Stimulated activated CD8-positive, alpha-beta memory T cell treated with anti-CD3 and anti-CD28 coated beads, Interleukin-12 subunit alpha, Interleukin-12 subunit beta, amount 100 ng/mL, for 4 hours (primary cell): ENCODE results near the gene DHX58.

Source experiments
- DNase-seq: peaks from one replicate; pipeline ENCODE4 v3.0.0-alpha.2; 2020; ENCODE audit warnings: low read depth

Gene DHX58

DNA sequence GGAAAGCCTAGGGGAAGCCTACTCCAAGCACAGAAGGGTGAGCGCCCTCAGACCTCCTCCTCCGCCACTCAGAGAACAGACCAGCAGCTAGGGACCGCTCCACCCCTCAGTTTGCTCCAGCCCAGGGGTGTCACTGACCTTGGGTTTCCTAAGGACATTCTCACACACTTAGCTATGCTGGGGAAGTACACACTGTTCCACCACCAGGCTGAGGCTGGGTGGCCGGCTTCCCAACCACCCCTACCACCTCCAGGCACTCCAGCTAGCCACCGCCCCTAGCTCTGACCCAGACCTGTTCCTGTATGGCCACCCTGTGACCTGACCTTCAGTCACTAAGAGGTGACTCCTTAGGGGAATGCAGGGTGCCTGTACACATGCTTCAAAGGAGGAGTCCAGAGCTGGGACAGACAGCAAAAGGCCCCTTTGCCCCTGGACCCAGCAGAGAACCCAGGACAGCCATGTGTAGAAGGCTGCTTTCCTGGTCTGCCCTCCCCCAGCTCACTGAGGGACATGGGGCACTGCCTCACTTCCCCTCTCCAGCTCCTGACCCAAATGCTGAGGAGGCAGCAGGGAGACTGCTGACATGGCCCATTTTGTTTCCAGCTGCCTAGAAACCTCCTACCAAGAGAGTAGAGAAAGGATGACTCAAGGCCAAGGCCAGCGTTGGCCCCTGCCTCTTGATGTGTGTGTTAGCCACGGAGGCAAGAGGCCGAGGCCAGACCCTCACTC, 16.8 kb upstream of the DHX58 start:
- no peak for DNase-seq

DNA sequence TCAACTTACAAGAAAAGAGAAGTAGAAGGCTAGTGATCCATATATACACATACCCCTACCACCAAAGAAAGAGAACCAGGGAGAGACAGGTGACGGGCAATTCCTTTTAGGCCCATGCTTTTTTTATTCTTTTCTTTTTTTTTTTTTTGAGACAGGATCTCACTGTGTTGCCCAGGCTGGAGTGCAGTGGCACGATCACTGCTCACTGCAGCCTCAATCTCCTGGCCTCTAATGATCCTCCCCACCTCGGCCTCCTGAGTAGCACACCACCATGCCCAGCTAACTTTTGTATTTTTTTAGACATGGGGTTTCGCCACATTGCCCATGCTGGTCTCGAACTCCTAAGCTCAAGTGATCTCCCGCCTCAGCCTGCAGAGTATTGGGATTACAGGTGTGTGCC, 14.9 kb upstream of the DHX58 start:
- DNase-seq = no peak

DNA sequence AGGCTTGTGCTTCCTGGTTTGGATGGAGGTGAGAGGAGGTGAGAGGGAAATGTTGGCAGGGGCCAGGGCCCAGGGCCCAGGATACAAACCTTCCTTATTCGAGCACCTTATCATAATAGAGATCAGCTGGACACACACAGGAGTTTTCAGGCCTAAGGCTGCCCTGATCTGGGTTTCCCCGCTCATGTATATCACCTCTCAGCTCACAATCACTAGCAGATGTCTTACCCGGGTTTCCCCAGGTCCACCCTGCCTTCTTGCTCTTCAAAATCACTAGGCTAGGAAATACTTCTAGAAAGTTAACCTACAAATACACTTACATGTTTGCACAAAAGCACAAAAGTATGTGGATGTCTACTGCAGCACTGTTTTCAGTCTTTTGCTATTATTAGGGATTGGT, 14.3 kb upstream of the DHX58 start:
- DNase-seq = no peak

DNA sequence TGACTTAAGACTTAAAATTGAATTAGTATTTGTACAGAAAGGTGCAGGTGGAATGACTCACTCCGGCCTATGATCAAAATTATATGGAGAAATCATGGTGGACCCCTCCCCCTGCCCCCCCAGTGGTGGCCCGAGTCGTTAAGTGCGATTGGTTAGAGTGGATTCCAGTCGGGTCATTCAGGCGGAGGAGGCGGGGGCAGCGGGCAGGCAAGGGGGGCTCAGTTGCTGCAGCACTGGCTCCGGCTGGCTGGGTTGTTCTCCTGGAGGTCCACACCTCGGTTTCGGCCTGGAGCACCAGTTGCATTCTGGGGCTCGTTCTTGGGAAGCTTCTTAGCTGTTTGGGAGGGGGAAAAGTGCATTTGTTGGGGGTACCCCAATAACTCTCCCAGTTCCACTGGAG, 13.1 kb upstream of the DHX58 start:
- no peak for DNase-seq

DNA sequence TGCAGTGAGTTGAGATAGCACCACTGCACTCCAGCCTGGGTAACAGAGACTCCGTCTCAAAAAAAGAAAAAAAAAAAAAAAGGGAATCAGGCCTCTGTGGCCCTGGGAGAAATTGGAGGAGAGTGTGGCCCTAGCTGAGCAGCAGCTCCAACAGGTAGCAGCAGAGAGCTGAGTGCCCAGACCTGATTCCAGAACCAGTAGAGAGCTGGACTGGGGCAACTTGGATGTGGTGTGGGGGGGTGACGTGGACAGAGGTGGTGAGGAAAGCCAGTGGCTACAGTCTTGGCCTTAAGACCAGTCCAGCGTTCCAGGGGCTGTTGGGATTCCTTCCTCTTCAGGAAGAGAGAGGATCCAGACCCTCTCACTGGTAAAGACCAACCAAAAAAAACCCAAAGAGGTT, 11.7 kb upstream of the DHX58 start:
- no peak for DNase-seq

DNA sequence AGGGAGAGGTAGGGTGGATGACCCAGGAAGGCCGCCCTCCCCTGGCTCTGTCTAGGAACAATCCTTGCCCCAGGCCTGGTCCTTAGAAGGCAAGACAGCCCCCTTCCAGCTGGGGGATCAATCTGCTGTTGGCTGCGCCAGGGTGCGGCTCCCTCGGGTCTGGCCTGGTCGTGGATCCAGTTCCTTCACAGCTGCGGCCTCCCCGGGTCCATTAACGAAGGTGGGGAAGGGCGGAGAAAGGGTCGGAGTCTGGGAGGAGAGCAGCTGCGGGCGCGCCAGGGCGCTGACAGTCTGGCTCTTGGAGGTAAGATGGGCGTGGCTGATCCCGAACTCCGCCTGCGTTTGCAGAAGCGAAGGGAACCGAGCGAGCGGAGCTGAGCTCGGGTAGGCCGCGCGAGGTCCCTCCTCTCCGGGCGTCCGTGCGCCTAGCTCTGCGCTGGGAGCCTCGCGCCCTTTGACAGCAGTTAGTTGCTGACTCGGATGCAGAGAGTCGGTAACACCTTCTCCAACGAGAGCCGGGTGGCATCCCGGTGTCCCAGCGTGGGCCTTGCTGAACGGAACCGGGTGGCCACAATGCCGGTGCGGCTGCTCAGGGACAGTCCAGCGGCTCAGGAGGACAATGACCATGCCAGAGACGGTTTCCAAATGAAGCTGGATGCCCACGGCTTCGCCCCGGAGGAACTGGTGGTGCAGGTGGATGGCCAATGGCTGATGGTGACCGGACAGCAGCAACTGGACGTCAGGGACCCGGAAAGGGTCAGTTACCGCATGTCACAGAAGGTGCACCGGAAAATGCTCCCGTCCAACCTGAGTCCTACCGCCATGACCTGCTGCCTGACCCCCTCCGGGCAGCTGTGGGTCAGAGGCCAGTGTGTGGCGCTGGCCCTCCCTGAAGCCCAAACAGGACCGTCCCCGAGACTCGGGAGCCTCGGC, 10.1 kb upstream of the DHX58 start, which contains the start of gene HSPB9:
HSPB9 (plus strand) TSS at position 434 of the 933 bp plus-strand sequence; CDS start at position 481, 47 bp downstream.
- DNase-seq = no peak

DNA sequence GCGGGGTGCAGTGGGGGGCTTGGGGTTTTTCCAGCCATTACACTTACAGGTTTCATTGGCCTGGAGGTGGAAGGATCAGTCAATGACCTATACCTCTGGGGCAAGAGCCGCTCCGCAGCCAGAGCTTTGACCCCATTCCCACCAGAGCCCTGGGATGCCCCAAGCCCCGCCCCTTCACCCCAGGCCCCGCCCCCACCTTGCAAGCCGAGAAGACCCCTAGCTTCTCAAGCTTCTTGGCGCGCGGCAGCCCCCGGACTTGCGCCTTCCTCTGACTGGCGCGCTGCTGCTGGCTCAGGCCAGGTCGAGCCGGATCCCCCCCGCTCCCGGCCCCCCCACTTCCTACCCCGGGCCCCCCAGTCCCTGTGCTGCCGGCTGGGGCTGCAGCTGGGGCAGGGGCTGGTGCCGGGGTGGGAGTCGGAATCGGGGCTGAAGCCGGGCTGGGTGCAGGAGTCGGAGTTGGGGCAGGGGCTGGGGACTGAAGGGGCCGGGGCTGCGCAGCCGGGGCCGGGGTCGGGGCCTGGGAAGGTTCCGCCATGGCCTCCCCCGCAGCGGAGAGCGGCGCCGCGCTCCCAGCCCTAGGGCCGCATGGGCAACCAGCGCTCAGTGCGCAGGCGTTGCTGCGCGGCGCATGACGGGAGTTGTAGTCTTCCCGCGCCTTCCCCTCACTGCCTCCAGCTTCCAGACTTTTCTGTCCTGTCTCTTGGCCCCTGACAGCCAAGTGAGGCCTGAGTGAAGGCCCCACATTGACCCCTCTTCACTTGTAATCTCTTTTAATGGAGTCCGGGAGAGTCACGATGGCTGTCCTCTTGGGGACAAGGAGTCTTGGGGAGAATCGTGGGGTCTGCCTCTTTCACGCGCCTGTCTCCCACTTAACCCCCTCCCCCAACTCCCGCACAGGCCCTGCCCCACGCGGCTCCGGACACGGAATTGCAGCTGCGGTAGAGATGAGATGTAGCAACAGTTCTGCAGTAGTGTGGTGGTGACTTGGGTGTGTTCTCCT, 8.6 kb upstream of the DHX58 start, which contains the start of gene KAT2A:
KAT2A (minus strand) TSS at position 598 of the 1,000 bp plus-strand sequence; CDS start at position 535, 63 bp downstream.
- DNase-seq = peak; percentile 68

DNA sequence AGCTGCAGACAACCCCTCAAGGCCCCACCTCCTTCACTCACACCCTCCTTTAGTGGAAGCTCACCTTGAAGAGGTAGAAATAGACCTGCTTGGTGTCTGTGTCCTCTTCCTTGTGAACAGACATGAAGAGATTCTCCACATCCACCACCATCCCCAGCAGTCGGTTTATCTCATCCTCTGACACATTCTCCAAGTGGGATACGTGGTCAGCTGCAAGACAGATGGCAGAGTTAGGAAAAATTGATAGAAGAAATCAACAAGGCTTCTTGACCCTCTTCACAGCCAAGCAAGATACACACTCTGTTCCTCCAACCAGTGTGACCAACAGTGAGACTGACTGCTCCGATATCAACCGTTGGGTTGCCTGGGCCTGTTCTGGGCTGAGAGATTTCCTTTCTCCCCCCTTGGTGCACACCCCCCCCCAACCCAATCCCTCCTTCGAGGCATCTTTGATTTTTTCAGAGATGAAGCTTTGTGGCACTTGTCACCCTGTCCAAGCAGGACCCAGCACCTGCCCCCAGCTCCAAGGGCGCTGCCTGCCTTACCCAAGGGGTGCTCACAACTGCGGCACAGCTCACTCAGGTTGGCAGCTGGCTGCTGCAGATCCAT, 7.8 kb upstream of the DHX58 start:
- DNase-seq = no peak

DNA sequence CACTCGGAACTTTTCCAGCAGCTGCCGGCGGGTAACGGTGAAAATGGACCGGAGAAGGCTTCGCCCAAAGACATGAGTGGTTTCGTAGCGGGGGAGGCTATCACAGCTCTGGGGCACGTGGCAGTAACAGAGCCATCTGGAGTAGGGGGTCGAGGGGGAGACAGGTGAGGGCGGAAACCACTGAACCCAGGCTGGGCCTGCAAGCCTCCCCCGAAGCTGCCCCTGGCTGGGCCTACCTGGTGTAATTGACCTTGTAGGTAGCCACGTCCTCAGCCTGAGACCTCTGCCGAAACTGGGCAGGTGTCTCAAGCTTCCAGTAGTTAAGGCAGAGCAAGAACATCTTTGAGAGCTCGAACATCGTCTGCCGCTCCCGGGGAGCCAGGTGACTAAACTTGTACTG, 6.8 kb upstream of the DHX58 start:
- no peak for DNase-seq

DNA sequence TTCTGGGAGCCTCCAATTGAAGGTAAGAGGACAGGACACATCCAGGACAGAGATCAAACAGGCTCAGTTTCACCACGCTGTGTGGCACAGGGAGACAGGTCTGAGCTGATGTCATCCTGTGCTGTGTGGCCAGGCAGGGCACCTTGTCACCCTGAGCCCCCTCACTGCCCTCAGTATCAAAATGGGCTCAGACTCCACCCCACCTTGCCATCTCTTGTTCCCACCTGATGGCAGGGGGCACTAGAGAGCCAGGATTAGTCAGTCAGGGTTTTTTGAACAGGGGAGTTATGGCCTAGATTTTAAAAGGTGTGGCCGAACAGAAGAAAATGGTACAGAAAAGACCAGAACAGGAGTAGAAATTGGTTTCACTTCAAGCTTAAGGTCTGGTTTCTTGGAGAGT, 6.0 kb upstream of the DHX58 start:
- no peak for DNase-seq

DNA sequence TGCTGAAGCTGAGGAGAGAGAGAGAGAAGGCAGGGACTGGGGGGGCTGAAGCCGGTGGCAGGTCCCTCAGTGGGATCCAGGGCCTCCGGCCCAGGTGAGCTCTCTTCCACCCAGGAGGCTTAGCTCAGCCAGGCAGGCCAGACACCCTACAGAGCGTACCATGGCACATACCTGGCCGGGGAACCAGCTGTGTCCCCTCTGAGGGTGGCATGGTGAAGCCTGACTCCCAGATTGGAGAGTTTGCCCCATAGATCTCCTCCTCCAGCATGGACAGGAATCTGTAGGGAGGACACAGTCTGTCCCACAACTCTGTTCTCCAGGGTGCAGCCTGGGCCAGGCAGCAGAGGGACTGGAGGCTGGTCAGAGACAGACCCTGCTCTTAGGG, 5.6 kb upstream of the DHX58 start:
- no peak for DNase-seq

DNA sequence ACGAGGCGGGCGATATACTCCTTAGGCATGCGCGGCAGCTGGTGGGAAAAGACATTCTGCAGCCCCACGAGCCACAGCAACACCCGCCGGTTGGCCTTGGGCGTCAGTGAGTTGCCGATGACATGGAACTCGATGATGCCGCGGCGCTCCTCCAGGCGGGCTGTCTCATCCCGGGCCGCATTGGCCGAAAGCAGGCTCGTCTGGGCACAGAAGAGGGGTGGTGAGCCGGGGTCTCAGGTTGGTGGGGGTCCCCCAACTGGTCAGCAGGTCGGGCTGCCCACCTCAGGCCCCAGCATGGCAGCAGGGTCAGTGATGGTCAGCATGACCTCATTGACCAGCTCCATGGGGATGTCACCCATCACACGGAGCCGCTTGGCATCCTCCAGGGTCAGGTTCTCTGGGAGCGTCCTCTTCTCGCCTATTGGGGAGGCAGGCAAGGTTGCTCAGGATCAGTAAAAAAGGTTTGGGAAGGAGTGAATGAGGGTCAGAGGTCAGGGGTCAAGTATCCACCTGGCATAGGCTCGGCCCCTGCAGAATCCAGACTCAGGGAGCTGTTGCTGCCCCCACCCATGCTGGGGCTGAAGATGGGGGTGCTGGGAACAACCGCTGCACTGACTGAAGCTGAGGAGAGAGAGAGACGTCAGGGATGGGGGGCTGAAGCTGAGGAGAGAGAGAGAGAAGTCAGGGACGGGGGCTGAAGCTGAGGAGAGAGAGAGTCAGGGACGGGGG, 5.0 kb upstream of the DHX58 start:
- no peak for DNase-seq

DNA sequence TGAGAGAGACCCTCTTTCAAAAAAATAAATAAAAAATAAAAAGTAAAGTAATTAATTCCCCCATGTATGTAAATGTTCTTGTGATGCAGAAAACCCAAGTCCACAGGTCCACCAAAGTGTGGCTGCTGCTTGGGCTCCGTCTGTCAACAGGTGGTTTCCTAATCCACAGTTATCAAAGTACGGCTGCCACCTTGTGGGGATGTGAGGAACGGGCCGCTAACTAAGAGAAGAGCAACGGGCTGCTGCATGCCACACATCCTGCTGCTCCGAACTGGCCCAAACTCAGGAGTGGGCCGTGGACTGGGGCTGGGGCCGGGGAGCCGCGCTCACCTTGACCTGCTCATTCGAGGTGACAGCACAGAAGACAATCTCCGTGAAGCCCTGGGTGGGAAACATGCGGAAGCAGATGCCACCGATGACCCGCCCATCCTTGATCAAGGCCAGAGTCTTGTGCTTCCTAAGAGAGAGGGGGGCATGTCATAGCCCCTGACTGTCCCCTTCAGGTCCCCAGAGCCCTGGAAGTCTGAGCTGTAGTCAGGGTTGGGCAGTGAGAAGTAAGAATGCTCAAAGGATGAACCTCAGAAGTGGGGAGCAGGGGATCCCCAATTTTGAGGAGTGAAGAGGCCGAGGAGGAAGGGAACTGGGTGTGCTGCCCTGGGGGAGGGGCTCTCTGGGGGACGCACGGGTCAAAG, 4.3 kb upstream of the DHX58 start:
- DNase-seq = peak; percentile 63

DNA sequence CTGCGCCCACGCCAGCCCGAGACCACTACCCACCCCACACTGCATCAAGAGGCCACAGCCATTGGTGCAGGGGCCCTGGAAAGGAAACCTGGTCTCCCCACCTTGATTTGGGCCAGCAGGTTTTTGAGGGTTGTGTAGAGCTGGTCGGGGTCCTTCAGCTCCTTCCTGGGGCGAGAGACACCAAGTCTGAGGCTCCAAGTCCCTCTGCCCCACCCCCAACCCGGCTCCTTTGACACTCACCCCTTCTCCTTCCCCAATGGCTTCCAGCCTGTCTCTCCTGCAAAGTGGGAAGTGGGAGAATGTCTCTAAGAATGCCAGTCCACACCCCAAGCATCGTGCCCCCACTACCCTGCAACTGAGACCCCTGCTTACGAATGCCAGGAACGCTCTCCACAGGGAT, 1.6 kb upstream of the DHX58 start:
- DNase-seq = no peak

DNA sequence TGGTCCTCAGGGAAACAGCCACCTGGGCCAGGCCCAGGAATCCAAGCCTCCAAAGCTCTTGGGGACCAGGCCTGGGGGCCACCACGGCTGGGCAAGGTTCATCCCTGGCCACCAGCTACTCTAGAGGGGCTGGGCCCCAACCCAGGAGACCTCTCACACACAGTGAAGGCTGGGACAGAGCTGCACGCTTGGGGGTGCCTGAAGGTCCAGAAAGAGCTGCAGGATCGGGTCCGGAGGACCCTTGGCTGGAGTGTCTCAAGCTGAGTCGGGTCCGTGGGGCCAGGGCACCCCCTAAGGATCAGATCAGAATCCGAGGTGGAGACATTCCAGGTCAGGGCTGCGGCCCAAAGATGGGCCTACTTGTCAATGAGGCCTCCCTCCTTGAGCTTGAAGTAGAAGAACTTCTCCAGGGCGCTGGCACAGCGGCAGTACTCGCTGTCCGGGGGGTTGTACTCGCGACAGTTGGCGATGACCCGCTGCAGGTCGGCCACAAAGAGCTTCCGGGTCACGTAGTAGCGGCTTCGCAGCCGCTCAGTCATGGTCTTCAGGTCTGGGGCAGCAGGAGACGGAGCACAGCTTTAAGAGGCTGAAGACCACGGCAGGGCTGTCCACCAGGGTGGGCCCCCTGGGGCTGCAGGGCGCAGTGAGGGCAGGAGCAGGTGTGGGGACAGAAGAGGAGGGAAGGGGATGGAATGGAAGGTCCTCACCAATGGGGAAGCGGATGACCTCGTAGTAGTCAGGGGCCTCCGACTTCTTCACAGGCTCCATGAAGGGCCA, 967 bp upstream of the DHX58 start:
- DNase-seq = no peak

DNA sequence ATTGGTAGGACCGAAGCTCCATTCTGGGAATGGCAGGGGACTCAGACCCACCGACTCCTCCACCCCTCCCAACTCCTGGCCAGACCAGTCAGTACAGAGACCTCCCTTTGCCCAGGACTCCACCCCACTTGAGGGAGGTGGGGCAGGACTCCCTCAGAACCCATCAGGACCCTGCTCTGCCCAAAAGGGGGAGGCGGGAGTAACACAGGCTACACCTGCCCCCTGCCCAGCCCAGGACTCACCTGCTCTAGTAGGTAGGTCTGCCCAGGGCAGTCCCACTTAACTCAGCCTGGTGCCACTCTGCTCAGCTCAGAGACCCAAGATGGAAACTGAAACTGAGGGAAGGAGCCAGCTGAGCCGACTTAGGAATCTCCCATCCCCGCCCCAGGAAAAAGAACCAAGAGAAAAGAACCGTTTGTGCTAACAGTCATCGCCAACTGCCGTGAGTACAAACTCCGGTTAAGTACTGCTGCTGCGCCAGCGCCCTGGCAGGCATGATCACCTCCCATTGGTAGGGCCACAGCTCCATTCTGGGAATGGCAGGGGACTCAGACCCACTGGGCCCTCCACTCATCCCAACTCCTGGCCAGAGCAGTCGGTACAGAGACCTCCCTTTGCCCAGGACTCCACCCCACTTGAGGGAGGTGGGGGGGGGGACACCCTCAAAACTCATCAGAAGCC, 503 bp downstream of the DHX58 start:
- DNase-seq = peak; percentile 11

DNA sequence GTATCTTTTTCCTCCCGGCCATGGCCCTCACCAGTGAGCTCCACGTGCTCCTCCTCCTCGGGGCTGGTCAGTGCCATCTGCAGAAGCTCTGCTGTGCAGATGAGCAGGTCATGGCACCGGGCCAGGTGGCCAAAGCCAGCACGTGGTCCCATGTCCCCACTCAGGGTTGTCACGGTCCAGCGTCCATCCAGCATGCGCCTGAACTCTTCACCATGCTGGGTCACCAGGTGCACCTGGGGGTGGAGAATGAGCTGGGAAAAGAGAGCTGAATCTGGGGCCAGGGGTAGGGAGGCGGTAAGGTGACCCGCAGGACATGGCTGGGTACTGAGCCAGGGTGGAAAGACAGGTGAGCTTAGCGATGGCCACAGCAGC, 1.3 kb downstream of the DHX58 start:
- DNase-seq = no peak

DNA sequence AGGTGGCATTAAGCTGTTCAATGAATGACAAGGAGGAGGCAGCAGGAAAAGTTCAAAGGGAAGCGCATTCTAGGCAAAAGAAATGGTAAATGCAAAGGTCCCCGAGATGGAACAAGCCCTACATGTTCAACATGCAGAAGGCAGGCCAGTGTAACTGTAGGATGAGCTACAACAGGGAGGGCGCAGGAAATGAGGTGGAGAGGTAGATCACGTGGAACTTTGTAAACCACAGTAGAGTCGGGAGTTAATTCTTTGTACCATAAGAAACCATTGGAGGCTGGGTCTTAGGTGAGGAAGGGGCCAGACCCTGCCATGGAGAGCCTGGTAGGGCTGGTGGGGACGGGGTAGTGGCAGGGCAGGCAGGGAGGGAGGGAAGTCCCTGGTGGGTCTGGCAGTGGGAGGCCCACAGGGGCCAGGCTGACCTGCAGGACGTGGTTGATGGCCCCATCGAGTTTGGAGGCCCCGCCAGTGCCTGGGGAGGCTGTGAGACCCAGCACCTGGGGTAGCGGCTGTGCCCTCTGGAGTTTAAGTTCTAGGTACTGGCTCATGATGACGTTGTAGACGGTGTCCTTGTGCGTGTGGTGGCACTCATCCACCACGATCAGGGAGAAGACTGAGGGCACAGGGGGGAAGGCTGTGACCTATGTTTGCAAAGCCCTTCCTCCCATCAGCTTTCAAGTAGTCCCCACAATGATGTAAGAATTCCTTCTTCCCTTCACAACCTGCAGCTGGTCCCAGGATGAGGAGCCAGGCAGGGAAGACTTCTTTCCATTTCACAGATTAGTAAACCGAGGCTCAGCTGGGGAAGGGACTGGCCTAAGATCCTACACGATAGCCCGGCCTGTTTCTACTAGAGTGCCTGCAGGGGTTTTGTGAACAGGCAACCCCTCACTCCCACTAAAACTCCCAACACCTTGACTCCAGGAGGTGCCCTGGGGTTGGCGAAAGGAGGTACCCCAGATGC, 1.9 kb downstream of the DHX58 start:
- DNase-seq = no peak
